C1 segment of cervical spinal cord (tissue), 14 donors: ENCODE results near the gene ADH1B.
"Not testable (repeated sequence)": the region's sequence is repeated elsewhere in the genome, so short reads cannot be mapped to it uniquely, and the experiment has no call there.

ENCODE experiments used
- DNase-seq, 14 donors: peaks; one replicate each; lab custom pipeline; 2025; lab: John Stamatoyannopoulos, UW

ADH1B gene

DNA sequence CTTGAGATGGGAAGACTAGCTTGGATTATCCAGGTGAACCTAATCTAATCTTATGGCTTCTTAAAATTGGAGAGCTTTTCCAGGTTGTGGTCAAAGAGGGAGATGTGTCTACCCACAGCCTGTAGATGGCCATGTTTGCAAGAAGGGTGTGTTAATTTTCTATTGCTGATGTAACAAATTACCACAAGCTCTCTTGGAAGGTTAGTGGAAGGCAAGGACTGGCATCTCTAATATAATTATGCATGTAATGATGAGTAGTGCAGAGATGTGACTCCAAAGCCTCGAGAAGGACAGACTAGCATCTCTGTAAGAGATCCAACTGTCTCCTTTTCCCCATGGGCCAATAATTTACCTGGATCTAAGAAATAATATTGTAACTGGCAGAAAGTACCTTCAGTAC, 3.2 kb upstream of the ADH1B start:
- no peak for DNase-seq

DNA sequence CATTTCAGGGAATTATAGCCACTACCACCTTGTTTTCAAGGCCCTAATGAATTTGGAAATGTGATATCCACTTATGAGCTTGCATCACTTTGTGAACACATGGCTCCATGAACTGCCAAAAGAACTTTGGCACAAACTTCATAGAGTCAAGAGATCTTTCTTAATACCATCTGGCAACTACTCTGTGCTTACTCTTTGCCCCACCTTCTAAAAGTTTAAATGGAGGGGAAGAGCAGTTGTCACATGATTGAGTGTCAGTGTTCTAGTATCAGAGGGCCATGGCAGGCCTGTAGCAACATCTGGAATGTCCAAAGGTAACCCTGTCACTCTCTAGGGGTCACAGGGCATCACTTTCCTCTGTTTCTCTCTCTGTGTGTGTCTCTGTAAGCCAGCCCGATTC, 2.6 kb upstream of the ADH1B start:
- DNase-seq = no peak

DNA sequence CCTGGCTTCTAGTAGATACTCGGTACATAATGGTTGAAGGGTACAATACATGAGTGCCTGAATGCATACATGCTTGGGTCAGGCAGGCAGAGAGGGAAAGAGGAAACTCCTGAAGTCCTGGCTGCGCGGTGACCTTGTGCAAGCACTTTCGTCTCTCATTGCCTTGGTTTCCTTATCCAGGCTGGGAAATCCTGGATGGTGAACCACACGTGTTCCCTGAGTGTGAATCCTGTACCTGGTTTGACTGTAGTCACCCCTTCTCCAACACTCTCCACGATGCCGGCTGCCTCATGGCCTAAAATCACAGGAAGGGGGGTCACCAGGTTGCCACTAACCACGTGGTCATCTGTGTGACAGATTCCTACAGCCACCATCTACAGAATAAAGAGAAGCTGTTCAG, 3.4 kb downstream of the ADH1B start:
- not testable (repeated sequence) for DNase-seq

DNA sequence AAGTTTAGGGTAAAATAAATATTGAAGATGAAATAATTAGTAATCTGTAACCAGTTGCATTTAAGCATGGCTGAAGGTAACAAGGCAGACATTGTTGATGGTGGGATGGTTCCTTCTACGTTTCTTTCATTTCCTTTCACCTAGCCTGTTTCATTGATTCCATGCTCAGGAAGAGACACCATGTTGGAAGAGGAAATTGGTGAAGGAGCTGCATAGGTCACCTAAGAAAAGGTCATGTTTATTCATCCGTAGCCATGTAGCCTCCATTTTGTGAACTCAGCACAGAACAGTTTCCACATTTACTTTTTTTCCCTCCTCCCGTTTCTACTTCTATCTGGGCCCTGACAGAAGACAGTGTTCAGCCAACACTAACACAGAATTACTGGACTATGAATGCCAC, 3.8 kb downstream of the ADH1B start:
- DNase-seq = no peak

DNA sequence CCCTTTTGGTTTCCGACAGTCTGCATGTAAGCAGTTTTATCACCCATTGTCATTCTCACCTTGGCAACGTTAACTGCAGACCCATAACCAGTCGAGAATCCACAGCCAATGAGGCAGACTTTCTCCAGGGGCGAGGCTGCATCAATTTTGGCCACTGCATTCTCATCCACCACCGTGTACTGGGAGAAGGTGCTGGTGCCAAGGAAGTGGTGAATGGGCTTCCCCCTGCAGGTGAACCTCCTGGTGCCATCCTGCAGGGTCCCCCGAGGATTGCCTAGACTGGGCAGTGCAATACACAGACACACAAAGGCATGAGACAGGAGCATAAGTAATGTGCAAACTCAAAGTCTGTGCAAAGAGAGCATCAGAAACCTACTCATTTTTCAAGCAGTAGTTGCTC, 5.4 kb downstream of the ADH1B start:
- no peak for DNase-seq

DNA sequence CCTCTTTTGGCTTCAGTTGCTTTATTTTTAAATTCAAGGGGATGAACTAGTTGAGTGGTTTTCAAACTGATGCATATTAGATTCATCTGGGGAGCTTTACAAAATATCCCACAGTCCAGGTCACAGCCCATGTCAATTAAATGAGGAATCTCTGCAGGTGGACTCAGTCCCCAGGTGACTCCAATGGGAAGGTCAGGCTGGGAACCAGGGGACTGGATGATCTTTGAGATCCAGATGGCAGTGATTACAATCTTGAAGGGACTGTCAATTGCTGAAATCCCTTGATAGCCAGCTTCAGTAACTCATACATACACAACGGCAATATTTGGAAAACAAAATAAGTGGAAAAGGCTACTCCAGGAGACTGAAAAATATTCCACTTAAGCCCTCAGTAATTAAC, 7.0 kb downstream of the ADH1B start:
- DNase-seq = no peak

DNA sequence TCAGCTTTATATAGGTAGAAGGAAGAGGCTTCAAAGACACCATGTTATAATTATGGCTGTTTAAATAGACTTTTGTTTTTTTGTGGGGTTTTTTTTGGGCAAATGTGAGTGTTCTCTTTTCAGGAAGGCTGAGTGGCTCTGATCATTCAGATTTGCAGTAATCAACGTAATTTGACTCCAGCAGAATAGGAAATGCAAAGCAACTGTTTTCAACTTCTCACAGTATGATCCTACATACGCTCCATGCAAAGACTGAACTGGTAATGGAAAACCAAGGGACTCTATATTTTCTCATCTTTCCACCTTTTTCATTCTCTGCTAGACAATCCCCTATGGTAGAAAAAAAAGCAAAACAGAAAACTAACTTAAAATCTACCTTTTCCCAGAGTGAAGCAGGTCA, 10.8 kb downstream of the ADH1B start:
- no peak for DNase-seq

DNA sequence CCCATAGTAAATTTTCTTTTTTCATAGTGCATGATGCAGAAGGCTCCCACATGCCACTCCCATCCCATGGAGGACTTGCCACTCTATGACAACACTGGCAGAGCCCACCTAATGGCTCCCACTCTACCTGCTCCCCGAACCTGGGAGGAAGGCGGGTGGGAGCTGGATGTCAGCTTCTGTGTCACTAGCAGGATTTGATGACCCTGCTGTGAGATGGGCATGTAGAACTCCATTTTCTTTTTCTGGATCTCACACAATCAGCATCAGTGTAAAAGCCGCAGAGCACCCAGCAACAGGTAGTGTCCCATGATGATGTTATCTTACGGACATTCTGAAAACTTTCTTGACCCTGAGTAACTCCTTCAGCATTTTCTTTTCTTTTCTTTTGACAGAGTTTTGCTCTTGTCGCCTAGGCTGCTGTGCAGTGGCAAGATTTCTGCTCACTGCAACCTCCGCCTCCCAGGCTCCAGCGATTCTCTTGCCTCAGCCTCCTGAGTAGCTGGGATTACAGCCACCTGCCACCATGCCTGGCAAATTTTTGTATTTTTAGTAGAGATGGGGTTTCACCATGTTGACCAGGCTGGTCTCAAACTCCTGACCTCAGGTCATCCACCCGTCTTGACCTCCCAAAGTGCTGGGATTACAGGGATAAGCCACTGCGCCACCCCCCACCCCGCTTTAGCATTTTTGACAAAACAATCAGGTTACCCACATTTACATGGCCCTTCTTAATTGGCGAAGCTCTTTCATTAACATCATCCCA, 15.4 kb downstream of the ADH1B start:
- DNase-seq = no peak

DNA sequence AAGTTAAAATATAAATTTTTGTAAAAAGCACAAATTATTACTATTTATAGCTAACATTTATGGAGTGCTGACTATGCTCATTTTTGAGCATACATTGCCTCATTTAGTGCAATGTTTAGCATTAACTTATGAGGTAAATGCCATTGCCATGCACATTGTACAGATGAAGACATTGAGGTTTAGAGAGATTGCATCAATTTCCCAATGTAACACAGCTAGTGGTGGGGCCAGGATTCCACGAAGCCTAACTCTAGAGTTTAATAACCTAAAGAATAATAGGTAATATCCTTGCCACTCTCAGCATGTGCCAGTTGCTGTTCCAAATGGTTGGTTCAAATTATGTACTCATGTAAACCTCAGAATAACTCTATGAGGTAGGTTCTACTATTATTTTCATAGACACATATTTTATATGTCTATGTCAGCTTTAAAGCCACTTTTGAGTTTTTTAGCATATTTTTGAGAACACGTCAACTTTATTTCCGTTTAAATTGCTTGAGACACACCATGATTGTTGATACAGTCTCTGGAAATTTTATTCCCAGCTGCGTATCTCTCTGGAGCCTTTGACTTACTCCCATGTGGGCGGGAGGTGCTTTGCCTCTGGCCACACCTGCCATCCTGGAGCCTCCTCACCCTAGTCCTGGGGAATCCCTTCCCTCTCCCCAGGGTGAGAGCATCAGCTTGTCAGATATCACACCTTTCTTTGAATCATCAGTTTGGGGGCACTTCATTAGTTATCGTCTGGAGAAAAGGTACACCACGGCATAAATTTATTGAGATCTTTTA, 19.6 kb downstream of the ADH1B start:
- DNase-seq = no peak

DNA sequence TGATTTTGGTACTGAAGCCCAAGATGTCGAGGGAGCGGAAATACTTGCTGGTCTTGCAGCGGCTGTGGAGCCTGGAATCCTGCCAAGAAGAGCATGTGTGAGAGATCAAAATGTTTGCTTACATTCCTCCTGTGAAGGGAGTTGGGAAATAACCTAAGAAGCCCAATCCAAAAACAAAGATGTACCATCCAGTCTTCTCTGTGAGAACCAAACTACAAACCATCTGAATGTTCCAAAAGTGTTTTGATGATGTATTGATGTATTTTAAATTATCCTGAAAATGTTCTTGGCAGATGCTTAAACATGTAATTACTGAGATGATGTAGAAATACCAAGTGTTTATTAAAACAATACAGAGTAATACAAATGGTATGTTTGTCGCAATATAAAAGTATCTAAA, 20.3 kb downstream of the ADH1B start:
- no peak for DNase-seq

DNA sequence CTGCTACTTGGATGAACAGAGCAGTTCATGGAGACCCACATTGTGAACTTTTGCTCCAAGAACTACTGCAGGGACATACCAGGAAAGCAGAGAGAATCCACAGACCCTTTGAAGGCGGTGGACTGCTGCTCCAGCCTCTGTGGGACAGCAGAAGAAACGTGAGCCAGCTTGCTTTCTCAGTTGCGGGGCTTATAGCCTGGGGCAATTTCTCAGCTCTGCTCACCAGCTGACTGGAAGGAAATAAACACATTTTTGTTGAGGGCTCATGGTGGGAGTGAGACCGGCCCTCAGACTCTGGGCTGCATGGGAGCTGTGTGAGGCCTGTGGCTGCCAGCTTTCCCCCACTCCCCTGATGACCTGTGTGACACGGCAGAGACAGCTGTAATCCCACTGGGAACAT, 27.8 kb downstream of the ADH1B start:
- DNase-seq = no peak

DNA sequence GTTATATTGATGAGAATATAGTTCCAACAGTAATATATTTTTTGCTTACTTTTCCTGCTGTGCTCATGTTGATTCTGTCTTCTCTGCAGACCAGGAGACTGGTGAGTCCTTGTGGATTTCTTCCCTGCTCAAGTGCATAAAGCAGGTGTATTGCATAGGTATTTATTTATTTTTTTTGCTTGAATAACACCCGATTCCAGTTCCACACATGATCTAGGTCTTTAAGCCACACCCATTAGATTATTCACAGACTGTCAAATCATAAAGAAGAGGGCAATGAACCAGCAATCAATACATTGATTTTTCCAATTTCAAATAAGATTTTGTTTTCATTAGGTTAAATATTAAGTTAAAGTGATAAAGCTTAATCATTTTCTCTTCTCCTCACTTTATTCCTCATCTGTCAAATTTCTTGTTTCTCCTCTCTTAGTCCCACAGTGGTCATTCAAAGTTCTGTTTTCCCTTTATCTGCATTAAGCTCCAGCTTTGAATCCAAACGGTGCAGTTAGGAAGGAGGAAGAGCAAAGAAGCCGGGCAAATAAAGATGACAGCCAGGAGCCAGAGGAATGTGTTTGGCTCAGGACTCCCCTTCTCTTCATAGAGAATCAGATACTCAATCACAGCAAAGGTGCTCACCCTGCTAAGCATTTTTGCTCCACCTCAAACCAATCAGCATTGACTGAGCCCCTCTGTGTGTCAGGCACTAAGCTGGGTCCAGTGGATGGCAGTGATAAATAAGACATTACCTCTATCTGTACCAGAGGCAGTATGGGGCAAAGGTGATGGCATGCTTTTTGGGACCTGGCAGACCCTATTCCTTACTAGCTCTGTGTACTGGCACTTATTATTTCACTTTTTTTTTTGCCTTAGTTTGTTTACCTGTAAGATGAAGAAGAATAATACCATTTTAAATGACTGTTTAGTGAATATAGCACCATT, 30.1 kb downstream of the ADH1B start, which contains the start of gene ADH1A:
Gene ADH1A (minus strand): TSS at position 138 of the 939 bp plus-strand sequence. CDS start 71 bp downstream, at position 67.
- DNase-seq = no peak

DNA sequence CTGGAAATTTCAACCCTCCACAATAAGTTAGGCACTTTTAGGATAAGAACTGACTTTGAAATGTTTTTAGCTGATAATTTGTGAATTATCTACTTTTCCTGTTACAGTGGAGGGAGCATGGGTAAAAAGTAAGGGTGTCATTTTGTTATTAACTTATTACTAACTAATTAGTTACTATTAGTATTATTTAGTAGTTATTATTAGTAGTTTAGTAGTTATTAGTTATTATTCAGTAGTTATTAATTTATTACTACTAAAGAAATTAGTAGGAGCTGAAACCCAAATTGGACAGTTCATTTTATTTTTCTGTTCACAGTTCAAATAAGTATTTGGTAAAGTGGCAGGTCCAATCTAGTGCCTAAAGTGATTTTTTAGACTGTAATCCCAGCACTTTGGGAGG, 35.8 kb downstream of the ADH1B start:
- no peak for DNase-seq

DNA sequence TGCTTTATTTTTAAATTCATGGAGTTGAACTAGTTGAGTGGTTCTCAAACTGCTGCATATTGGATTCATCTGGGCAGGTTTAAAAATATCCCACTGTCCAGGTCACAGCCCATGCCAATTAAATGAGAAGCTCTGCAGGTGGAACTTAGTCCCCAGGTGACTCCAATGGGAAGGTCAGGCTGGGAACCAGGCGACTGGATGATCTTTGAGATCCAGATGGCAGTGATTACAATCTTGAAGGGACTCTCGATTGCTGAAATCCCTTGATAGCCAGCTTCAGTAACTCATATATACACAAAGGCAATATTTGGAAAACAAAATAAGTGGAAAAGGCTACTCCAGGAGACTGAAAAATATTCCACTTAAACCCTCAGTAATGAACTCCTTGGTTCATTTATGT, 38.5 kb downstream of the ADH1B start:
- no peak for DNase-seq

DNA sequence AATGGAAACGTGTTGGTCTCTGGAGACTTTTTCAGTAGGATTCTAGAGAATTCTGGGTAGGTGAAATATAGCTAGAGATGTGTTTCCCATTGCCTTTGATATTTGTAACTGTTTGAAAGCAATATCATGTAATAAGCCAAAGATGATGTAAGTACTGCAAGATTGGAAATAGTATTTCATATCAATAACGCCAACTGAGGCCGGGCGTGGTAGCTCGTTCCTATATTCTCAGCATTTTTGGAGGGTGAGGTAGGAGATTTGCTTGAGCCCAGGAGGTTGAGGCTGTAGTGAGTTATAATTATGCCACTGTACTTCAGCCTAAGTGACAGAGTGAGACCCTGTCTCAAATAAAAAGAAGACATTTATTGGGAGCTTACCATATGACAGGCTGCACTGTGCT, 39.9 kb downstream of the ADH1B start:
- DNase-seq = no peak

DNA sequence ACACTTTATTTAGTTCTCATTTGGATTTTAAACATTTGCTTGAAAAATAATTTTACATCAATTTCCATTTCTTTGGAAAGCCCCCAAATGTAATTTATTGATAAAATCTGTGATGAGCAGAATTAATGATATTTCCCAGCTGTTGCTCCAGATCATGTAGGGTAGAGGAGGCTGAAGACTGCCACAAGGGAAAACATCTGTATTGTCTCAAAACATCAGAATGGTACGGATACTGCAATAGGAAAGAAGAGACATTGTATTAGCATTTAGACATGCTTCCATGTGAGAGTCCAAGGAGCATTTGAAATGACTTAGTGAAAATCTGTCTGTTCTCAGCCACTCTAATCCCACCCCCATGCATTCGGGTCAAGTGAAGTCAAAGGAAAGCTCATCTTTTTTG, 44.8 kb downstream of the ADH1B start:
- no peak for DNase-seq

DNA sequence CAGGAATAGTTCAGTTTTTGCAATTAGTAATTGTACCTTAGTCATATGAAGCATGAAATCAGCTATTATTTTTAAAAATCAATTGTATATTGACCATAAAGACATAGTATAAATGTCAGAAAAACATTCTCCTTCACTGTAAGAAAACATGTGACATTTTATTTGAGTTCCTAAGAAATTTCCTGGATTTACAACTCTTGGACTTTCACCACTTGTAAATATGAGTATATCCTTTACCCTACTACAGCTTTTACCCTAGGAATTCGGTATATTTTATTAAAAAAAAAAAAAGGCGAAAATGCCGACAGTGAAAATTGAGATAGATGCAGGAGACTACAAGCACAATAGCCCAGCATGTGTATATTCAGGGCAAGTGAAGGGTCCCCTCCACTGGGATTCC, 45.3 kb downstream of the ADH1B start:
- no peak for DNase-seq

DNA sequence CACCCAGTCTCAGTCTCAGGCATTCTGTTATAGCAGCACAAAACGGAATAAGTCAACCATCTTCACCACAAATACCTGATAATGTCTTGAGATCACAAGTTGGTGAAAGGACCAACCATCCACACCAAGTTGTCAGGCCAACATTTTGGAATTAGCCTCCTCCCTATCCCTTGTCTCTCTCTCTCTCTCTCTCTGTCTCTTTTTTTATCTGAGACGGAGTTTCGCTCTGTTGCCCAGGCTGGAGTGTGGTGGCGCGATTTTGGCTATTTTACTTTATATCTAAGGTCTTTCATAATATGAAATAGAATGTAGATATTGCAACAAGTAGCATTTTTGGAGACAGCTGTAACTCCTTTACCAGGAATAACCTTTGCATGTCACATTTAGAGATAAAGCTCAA, 46.2 kb downstream of the ADH1B start:
- no peak for DNase-seq

DNA sequence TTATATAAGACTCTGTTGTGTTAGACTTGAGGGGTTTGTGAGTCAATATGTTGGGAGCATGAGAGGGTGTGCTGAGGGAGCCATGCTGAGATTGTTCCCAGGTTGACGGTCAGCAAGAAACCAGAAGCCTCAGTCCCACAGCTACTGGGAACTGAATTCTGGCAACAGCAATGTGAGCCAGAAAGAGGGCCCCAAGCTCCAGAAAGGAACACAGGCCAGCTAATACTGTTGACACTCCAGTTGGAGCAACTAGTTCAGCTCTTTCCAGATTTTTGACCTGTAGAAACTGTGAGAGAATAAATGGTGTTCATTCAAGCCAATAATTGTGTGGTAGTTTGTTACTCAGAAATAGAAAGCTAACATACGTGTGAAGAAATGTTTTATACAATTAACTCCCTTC, 47.5 kb downstream of the ADH1B start:
- no peak for DNase-seq

DNA sequence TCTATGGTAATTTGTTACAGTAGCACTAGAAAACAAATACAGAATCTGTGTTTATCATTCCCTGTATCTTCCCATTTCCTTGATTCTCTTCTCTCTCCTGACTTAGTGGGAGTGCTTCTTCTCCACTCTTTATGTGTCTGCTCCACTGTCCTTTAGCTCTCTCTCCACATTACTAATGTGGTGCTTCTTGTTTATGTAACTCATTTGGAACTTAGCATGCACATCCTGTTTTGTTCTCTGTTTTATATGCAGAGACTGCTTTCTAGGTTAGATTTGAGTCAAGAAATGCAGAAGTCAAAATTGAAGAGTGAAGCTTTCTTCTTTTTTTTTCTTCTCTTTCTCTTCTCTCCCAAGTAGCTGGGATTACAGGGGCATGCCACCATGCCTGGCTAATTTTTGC, 56.3 kb downstream of the ADH1B start:
- DNase-seq = no peak
